IgD-negative memory B cell (primary cell): ENCODE data around the gene USP1. TPM values are rescaled to one million over a fixed set of nuclear protein-coding genes. Genes with fewer than 3 reads are reported as not detected.

ENCODE experiments used
- H3K27ac Mint-ChIP-seq, 3 donors: one replicate each; pipeline ENCODE4 v1.8.0; 2020 to 2022; ENCODE audit warnings: mild to moderate bottlenecking in 3 of 3, mixed read lengths in 3 of 3, moderate library complexity in 1 of 3
- H3K27me3 Mint-ChIP-seq: one replicate; pipeline ENCODE4 v1.8.0; 2021; ENCODE audit warnings: mixed read lengths
- H3K36me3 Mint-ChIP-seq: one replicate; pipeline ENCODE4 v1.8.0; 2020; ENCODE audit warnings: mild to moderate bottlenecking, mixed read lengths
- H3K4me1 Mint-ChIP-seq, 3 donors: one replicate each; pipeline ENCODE4 v1.8.0; 2020 to 2022; ENCODE audit warnings: mixed read lengths in 3 of 3, mild to moderate bottlenecking in 1 of 3
- H3K4me3 Mint-ChIP-seq, 4 donors: one replicate each; pipeline ENCODE4 v1.8.0; 2020 to 2022; ENCODE audit warnings: mild to moderate bottlenecking in 4 of 4, mixed read lengths in 4 of 4, moderate library complexity in 3 of 4
- H3K9me3 Mint-ChIP-seq, 3 donors: one replicate each; pipeline ENCODE4 v1.8.0; 2020 to 2021; ENCODE audit warnings: mixed read lengths in 3 of 3, mild to moderate bottlenecking in 1 of 3
- polyA plus RNA-seq: library from polyadenylated mRNA; unstranded; fragments of 300-500 nt; fragmentation: Illumina TruSeq; gene quantifications from one replicate; pipeline ENCODE4 v1.2.3, GENCODE V29; 2021

Gene USP1
- polyA plus RNA-seq, 1 donor from 2014 or later = 35.1 TPM

DNA sequence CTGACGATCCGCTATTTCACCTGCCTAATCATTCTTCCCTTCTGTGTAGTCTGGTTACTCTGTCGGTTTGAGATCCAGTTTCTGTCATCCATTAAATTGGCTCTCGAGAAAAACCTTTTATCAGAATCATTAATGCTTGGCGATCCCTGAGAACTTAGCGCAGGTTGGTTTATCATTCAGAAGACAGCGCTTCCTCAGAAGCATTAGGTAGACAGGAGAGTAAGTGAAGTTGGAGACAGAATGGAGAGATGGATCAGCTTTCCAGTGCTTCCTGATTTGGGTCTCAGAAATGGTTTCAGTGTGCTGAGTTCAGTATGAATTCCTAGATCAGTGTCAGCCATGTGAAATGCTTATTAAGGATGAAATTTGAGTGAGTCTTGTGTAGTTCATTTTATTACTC, 1.3 kb downstream of the USP1 start:
- H3K4me1 Mint-ChIP-seq = peaks cover 26 to 43% (median 36%) of the 10 kb centered on the region in 3 donors
- H3K9me3 Mint-ChIP-seq = peaks cover 0 to 3% (median 0%) of the 10 kb centered on the region in 3 donors
- peak overlapping the region; percentile 87 to 96 (median 92) for H3K4me3 Mint-ChIP-seq
- H3K27ac Mint-ChIP-seq = peak overlapping the region; percentile 24 to 99 (median 96)
- H3K27me3 Mint-ChIP-seq = peaks cover 2% of the 10 kb centered on the region
- H3K36me3 Mint-ChIP-seq = peaks cover 10% of the 10 kb centered on the region

DNA sequence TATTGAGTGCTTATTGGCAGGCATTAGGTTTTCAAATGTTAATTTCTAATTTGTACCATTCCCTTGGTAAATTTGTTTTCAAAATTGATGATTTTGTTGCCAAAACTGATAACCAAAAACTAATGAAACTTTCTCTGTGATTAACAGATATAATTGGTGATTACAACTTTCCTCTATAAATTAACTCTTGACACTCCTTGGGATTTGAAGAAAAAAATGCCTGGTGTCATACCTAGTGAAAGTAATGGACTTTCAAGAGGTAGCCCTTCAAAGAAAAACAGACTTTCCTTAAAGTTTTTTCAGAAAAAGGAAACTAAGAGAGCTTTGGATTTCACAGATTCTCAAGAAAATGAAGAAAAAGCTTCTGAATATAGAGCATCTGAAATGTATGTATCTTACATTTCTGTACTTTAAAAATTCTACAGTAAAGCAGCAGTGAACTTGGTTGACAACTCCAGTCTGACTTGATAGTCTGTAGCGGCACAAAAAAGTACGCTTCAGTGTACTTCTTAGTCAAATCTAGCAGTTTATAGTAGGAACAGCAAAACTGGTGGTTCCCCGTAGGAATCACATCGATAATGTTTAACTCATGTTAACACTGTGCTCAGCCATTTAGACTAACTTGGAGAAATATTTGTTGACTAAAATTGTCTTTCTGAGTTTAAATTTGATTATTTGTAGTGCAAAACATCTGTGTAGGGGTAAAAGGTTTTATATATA, 3.0 kb downstream of the USP1 start:
- peak overlapping the region; percentile 33 to 59 (median 46) for H3K27ac Mint-ChIP-seq
- H3K36me3 Mint-ChIP-seq = peaks cover 10% of the 10 kb centered on the region
- H3K4me1 Mint-ChIP-seq = peaks cover 31 to 41% (median 40%) of the 10 kb centered on the region in 3 donors
- peaks cover 0 to 3% (median 0%) of the 10 kb centered on the region in 3 donors for H3K9me3 Mint-ChIP-seq
- no peaks in the 10 kb centered on the region for H3K27me3 Mint-ChIP-seq
- peak overlapping the region; percentile 44 to 93 (median 84) for H3K4me3 Mint-ChIP-seq

DNA sequence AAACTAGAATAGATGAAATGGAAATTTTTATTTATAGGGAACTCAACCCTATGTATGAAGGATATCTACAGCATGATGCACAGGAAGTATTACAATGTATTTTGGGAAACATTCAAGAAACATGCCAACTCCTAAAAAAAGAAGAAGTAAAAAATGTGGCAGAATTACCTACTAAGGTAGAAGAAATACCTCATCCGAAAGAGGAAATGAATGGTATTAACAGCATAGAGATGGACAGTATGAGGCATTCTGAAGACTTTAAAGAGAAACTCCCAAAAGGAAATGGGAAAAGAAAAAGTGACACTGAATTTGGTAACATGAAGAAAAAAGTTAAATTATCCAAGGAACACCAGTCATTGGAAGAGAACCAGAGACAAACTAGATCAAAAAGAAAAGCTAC, 7.9 kb downstream of the USP1 start:
- Mint-ChIP-seq H3K27ac (peak overlapping the region in 1 of 3 donors; percentile 27), H3K4me1 (peaks cover 16 to 21% (median 19%) of the 10 kb centered on the region in 3 donors), H3K4me3 (no peak overlapping the region), H3K9me3 (no peaks in the 10 kb centered on the region), H3K27me3 (no peaks in the 10 kb centered on the region), H3K36me3 (peaks cover 18% of the 10 kb centered on the region)

DNA sequence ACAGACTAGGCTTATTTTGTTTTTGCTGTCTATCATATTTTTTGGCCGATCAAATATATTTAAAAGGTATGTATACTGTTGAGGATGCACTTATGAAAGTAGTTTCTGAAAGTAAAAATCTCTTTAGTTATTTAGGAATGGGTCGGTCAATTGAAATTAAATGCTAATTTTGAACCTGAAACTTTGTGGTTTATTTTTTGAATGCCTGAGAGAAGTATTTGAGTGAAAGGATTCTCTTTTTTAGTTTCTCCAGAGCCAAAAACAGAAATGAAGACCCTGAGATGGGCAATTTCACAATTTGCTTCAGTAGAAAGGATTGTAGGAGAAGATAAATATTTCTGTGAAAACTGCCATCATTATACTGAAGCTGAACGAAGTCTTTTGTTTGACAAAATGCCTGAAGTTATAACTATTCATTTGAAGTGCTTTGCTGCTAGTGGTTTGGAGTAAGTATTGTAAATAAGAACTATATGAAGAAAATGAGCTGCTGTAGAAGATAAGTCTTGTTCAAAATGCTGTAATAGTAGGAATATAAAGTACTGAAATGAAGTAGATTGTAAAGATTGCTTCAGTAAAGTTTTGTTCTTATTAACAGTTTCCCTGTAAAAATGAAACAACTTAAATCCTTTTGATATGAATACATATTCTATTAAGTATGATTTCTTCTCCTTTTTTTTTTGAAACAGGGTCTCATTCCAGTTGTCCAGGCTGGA, 11.5 kb downstream of the USP1 start:
- H3K4me3 Mint-ChIP-seq = no peak overlapping the region
- H3K9me3 Mint-ChIP-seq = no peaks in the 10 kb centered on the region
- peaks cover 6 to 11% (median 7%) of the 10 kb centered on the region in 3 donors for H3K4me1 Mint-ChIP-seq
- peaks cover 15% of the 10 kb centered on the region for H3K36me3 Mint-ChIP-seq
- H3K27me3 Mint-ChIP-seq = no peaks in the 10 kb centered on the region
- no peak overlapping the region for H3K27ac Mint-ChIP-seq

DNA sequence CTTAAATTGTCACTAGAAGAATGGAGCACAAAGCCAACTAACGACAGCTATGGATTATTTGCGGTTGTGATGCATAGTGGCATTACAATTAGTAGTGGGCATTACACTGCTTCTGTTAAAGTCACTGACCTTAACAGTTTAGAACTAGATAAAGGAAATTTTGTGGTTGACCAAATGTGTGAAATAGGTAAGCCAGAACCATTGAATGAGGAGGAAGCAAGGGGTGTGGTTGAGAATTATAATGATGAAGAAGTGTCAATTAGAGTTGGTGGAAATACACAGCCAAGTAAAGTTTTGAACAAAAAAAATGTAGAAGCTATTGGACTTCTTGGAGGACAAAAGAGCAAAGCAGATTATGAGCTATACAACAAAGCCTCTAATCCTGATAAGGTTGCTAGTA, 13.5 kb downstream of the USP1 start:
- H3K36me3 Mint-ChIP-seq = peaks cover 16% of the 10 kb centered on the region

DNA sequence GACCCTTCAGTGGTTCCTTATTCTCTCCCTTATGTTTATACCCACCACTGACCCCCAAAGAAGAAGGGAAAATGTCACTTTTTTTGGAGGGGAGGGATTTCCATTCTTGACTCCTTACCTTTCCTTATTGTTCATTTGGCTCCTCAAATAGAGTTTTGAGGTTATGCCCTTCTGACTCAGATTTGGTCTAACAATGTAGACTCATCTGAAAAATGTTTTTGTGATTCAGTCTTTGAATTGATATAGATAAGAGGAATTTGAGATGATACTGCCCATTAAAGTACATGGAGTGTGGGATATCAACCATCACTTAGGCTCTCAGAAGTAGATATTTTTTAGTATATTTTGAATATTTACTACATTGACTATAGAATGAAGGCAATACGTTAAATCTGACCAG, 16.1 kb downstream of the USP1 start:
- H3K4me3 Mint-ChIP-seq = no peak overlapping the region
- no peaks in the 10 kb centered on the region for H3K9me3 Mint-ChIP-seq
- no peak overlapping the region for H3K27ac Mint-ChIP-seq

More for the DNA sequence above, 13.5 kb downstream of the USP1 start:
- Mint-ChIP-seq H3K27me3 (no peaks in the 10 kb centered on the region), H3K4me3 (no peak overlapping the region), H3K9me3 (no peaks in the 10 kb centered on the region), H3K27ac (no peak overlapping the region), H3K4me1 (peaks cover 0 to 5% (median 4%) of the 10 kb centered on the region in 3 donors)

DNA sequence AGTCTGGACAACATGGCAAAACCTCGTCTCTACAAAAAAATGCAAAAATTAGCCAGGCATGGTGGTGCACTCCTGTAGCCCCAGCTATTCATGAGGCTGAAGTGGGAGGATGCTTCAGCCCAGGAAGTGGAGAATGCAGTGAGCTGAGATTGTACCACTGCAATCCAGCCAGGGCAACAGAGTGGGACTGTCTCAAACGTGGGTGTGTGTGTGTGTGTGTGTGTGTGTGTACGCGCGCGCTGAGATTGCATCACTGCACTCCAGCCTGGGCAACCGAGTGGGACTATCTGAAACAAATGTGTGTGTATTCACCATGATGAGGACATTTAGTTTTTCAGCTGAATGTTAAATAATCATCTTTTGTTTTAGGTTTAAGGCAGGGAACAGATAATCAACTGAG, 21.1 kb downstream of the USP1 start:
- H3K4me3 Mint-ChIP-seq = no peak overlapping the region
- H3K4me1 Mint-ChIP-seq = no peaks in the 10 kb centered on the region
- H3K36me3 Mint-ChIP-seq = peaks cover 3% of the 10 kb centered on the region
- H3K27me3 Mint-ChIP-seq = no peaks in the 10 kb centered on the region
- H3K27ac Mint-ChIP-seq = no peak overlapping the region
- no peaks in the 10 kb centered on the region for H3K9me3 Mint-ChIP-seq

More for the DNA sequence above, 16.1 kb downstream of the USP1 start:
- Mint-ChIP-seq H3K4me1 (peaks cover 0 to 5% (median 2%) of the 10 kb centered on the region in 3 donors), H3K36me3 (peaks cover 7% of the 10 kb centered on the region), H3K27me3 (no peaks in the 10 kb centered on the region)

DNA sequence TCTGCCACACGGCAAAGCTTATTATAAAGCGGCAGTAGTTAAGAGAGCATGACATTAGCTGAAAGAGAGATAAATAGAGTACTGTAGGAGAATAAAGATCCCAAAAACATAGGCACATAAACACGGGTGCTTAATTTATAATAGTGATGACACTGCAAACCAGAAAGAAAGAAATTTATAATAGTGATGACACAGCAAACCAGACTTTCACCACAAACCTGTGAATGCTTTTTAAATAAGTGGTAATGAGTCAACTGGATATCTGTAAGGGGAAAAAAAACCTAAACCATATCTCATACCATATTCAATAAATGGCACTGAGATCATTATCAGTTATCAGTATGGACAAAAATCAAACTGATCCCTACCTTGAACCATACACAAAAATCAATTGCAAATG, 25.5 kb downstream of the USP1 start:
- peaks cover 0 to 6% (median 0%) of the 10 kb centered on the region in 3 donors for H3K9me3 Mint-ChIP-seq
- no peak overlapping the region for H3K27ac Mint-ChIP-seq
- H3K27me3 Mint-ChIP-seq = no peaks in the 10 kb centered on the region
- no peaks in the 10 kb centered on the region for H3K4me1 Mint-ChIP-seq
- no peak overlapping the region for H3K4me3 Mint-ChIP-seq
- H3K36me3 Mint-ChIP-seq = peaks cover 4% of the 10 kb centered on the region

DNA sequence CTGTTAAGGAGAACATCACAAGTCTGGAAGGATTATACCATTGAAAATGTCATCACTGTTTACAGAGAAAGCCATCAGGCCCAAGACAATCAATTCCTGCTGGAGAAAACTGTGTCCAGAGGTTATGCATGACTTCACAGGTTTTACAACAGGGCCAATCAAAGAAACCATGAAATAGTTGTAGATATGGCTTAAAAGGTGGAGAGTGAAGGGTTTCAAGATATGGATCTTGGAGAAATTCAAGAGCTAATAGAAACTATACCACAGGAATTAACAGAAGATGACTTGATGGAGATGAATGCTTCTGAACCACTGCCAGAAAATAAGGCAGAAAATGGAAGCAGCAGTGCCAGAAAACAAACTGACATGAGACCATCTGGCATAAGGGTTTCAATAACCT, 30.2 kb downstream of the USP1 start:
- Mint-ChIP-seq H3K27ac (no peak overlapping the region), H3K27me3 (no peaks in the 10 kb centered on the region), H3K4me1 (no peaks in the 10 kb centered on the region), H3K36me3 (peaks cover 22% of the 10 kb centered on the region), H3K4me3 (no peak overlapping the region), H3K9me3 (peaks cover 0 to 19% (median 0%) of the 10 kb centered on the region in 3 donors)

DNA sequence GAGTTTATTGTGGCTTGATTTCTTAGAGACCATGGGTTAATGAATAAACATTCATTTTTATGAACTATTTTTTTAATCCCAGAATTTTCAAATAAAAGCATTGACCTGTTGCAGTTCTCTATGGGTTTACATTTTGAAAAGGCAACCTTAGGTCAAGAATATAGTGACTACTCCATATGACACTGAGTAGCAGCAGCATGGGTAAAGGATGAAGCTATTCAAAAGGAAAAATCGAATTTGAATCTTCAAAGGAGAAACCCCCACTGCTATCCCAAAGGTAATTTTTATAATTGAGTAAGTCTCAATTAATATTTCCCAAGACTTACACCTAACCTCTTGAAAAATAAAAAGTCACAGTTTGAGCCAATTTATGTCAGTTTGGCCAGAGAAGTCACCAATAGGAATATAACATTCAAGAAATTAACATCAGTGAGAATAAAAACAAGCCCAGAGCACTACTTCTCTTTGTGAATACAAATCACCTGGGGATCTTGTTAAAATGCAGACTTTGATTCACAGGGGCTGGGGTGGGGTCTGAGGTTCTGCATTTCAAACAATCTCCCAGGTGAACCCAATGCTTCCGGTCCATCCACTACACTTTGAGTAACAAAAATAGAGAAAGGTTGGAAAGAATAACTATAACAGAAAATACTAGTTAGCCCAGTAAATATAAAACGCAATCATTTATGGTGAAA, 39.8 kb downstream of the USP1 start:
- H3K27ac Mint-ChIP-seq = no peak overlapping the region
- H3K36me3 Mint-ChIP-seq = peaks cover 11% of the 10 kb centered on the region
- no peak overlapping the region for H3K4me3 Mint-ChIP-seq
- H3K27me3 Mint-ChIP-seq = no peaks in the 10 kb centered on the region
- H3K9me3 Mint-ChIP-seq = no peaks in the 10 kb centered on the region
- no peaks in the 10 kb centered on the region for H3K4me1 Mint-ChIP-seq

DNA sequence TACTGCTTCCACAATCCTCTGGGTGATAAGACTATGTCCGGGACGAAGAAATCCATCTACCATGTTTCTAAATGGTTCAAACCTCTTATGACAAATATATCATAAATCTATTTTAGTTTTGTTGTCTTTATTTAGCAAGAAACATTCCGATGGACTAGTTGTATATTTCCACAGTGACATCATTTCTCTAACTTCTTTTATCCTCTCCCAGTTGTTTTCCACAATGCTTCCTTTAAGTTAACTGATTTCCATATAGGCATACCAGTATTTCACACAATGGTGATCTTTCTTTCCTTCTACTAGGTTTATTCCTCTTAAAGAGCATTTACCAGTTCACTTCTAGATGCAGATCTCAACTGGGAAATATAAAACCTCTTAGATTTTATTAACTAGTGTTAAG, 44.8 kb downstream of the USP1 start:
- no peaks in the 10 kb centered on the region for H3K27me3 Mint-ChIP-seq
- no peaks in the 10 kb centered on the region for H3K36me3 Mint-ChIP-seq
- H3K9me3 Mint-ChIP-seq = peaks cover 0 to 2% (median 0%) of the 10 kb centered on the region in 3 donors
- no peak overlapping the region for H3K4me3 Mint-ChIP-seq
- peaks cover 5 to 14% (median 6%) of the 10 kb centered on the region in 3 donors for H3K4me1 Mint-ChIP-seq
- no peak overlapping the region for H3K27ac Mint-ChIP-seq

DNA sequence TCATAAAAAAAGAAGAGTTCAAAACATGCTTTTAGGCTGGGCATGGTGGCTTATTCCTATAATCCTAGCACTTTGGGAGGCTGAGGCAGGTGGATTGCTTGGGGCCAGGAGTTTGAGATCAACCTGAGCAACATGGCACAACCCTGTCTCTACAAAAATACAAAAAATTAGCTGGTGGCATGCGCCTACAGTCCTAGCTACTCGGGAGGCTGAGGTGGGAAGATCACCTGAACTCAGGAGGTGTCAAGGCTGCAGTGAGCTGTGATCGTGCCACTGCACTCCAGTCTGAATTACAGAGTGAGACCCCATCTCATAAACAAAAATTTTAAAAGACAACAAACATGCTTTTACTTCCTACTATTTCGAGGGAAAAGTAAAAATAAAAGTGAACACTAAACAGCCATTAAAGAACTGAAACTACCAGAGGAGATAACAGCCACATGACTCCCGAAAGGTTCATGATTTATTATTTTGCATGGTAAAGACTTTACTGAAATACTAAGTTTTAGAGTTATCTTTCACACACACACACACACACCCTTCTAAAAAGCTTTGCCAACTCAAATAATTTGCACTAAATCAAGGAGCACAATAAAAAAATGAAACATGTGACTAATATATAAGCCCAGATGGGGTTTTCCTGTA, 48.1 kb downstream of the USP1 start:
- Mint-ChIP-seq H3K4me3 (peak overlapping the region; percentile 45 to 90 (median 64)), H3K36me3 (peaks cover 2% of the 10 kb centered on the region), H3K27me3 (no peaks in the 10 kb centered on the region), H3K27ac (peak overlapping the region in 1 of 3 donors; percentile 27), H3K4me1 (peaks cover 5 to 14% (median 6%) of the 10 kb centered on the region in 3 donors), H3K9me3 (peaks cover 0 to 2% (median 0%) of the 10 kb centered on the region in 3 donors)

DNA sequence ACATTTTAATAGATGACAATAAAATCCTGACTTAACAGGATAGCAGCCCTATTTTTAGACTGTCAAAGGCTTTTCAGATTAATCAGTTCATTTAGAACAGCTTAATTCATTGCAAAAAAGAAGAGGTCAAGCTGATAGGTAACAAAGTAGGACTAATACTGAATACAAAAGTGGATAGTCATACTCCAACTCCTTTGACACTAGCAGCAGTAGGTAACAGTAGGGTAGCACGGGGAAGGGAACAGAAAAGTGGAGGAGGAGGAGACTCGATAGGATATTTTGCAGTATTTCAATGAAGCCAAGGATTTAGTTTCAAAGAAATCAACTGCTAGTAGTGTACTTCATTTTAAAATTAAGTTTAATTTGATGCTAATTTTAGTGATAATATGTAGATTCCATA, 51.1 kb downstream of the USP1 start:
- Mint-ChIP-seq H3K9me3 (peaks cover 0 to 2% (median 0%) of the 10 kb centered on the region in 3 donors), H3K27ac (no peak overlapping the region), H3K4me1 (peaks cover 5 to 14% (median 6%) of the 10 kb centered on the region in 3 donors), H3K4me3 (no peak overlapping the region), H3K36me3 (peaks cover 12% of the 10 kb centered on the region), H3K27me3 (no peaks in the 10 kb centered on the region)

DNA sequence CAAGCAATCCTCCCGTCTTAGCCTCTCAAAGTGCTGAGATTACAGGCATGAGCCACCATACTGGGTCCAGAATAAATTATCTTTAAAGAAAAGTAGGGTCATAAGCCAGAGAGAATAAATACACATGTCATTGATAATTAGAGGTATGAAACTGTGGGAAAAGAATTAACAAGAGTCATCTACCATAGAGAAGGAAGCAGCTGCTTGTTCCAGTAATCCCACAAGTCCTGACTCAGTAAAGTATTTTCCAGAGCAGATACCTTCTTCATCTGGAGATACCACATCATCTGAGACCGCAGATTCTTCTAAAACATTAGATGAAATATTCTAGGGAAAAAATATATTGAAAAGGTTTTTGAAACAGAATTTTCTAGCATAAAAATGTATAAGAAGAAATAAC, 55.7 kb downstream of the USP1 start:
- H3K4me1 Mint-ChIP-seq = peaks cover 0 to under 1% (median 0%) of the 10 kb centered on the region in 3 donors
- H3K9me3 Mint-ChIP-seq = no peaks in the 10 kb centered on the region
- no peaks in the 10 kb centered on the region for H3K27me3 Mint-ChIP-seq
- peaks cover 17% of the 10 kb centered on the region for H3K36me3 Mint-ChIP-seq
- H3K4me3 Mint-ChIP-seq = no peak overlapping the region
- no peak overlapping the region for H3K27ac Mint-ChIP-seq

DNA sequence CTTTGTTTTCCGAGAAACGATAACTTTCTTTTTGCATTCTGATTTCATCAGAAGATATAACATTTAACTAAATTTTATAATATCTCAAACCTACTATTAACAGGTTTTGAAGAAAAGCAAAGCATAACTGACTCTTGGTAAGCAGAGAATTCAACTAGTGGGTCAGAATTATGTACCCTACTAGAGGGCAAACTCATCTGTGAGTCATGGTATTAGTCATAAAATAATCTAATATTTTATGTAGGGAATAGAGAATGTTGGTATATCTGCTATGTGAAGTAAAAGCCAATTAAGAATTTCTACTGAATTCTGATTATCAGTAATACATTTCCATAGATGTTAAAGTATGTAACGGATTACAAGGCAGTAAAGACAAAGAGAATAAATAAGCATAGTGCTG, 56.8 kb downstream of the USP1 start:
- H3K9me3 Mint-ChIP-seq = no peaks in the 10 kb centered on the region
- no peak overlapping the region for H3K27ac Mint-ChIP-seq
- peaks cover 0 to 1% (median 0%) of the 10 kb centered on the region in 3 donors for H3K4me1 Mint-ChIP-seq
- H3K36me3 Mint-ChIP-seq = peaks cover 17% of the 10 kb centered on the region
- no peaks in the 10 kb centered on the region for H3K27me3 Mint-ChIP-seq
- H3K4me3 Mint-ChIP-seq = no peak overlapping the region
